ENCODE measurements around the gene TEX51.
A peak's percentile ranks its signal among the peaks of the same experiment; 100 is the strongest.

TEX51 gene

DNA sequence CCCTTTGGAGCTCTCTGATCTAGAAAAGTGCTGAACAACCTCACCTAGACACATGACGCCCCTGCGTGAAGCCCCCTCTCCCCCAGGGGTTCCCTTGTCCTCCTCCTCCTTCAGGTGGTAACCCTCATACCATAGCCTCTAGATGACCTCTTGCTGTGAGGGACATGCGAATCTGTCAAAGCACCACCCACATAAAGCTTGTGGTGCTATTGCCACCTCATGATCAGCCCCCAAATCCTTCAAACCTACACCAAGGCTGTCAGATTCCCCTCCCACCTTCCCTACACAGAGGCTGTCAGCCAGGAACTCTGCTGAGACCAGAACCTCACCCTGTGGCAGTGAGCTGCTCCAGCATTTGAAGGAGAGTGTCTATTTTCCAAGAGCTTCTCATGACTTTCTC, 43.1 kb upstream of the TEX51 start:
- no peaks in the 10 kb centered on the region for H3K4me1 ChIP-seq (ENCODE audit: control insufficient read depth, insufficient read depth, low read length)

DNA sequence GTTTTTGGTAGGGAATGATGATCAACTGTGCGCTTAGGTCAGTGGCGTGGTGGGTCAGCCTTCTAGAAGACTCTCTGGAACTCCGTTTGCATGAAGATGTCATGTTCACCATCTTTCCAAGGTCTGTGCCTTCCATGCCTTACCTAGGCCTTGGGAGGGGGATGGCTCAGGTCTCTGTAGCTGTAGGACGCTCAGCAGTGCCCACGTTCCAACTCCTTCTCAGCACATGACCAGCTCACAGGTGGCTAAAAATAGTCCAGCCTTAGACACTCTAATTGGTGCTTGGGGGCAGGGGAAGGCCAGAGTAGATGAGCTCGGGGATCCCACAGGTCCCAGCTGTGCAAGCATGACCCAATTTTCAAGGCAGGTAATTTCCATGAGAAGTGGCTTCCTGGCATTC, 42.3 kb upstream of the TEX51 start:
- H3K36me3 ChIP-seq (ENCODE audit: control insufficient read depth in 2 of 2, insufficient read depth in 1 of 2, low read length in 2 of 2) = no peaks in the 10 kb centered on the region
- no peaks in the 10 kb centered on the region for H3K9me3 ChIP-seq (ENCODE audit: control insufficient read depth, insufficient read depth, low read depth, low read length)
- ChIA-PET POLR2A (no interaction called here), CTCF (no interaction called here)
- no peak overlapping the region for H3K27ac ChIP-seq (ENCODE audit: extremely low read depth, low read depth, low read length)
- no peak for TF ChIP-seq ZNF37A (tag by site-specific recombination; IDR thresholded peaks at IDR 0.05)
- no peak for TF ChIP-seq KLF8 (tag by site-specific recombination; IDR thresholded peaks at IDR 0.05)
- no peak for TF ChIP-seq ZNF433 (tag by site-specific recombination; IDR thresholded peaks at IDR 0.05; ENCODE audit: low read depth)
- TF ChIP-seq, protein P1, sequence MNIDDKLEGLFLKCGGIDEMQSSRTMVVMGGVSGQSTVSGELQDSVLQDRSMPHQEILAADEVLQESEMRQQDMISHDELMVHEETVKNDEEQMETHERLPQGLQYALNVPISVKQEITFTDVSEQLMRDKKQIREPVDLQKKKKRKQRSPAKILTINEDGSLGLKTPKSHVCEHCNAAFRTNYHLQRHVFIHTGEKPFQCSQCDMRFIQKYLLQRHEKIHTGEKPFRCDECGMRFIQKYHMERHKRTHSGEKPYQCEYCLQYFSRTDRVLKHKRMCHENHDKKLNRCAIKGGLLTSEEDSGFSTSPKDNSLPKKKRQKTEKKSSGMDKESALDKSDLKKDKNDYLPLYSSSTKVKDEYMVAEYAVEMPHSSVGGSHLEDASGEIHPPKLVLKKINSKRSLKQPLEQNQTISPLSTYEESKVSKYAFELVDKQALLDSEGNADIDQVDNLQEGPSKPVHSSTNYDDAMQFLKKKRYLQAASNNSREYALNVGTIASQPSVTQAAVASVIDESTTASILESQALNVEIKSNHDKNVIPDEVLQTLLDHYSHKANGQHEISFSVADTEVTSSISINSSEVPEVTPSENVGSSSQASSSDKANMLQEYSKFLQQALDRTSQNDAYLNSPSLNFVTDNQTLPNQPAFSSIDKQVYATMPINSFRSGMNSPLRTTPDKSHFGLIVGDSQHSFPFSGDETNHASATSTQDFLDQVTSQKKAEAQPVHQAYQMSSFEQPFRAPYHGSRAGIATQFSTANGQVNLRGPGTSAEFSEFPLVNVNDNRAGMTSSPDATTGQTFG (tag by site-specific recombination; IDR thresholded peaks at IDR 0.05; ENCODE audit: borderline replicate concordance) = no peak
- H3K4me3 ChIP-seq (ENCODE audit: low read depth, low read length) = no peak overlapping the region
- H3K4me1 ChIP-seq (ENCODE audit: control insufficient read depth, insufficient read depth, low read length) = no peaks in the 10 kb centered on the region

More for the DNA sequence above, 43.1 kb upstream of the TEX51 start:
- ChIA-PET POLR2A (no interaction called here), CTCF (interaction anchor here (1.4 kb wide), 1 partner anchor 9 kb away, joined by 3 read pairs; no protein-coding TSS in a partner anchor)
- TF ChIP-seq BCL11B (tag by site-specific recombination; IDR thresholded peaks at IDR 0.05; ENCODE audit: low read depth) (no peak), ZNF548 (tag by site-specific recombination; IDR thresholded peaks at IDR 0.05) (no peak), ZFHX2 (tag by site-specific recombination; conservative IDR thresholded peaks at IDR 0.05) (peak; percentile 38; the same call in 1 of the 2 replicates), ZNF239 (tag by site-specific recombination; IDR thresholded peaks at IDR 0.05) (no peak), ZNF558 (tag by site-specific recombination; IDR thresholded peaks at IDR 0.05) (no peak), EGR2 (tag by site-specific recombination; IDR thresholded peaks at IDR 0.05; ENCODE audit: low read depth) (peak; percentile 72)
- TF ChIP-seq, protein P1 (tag by site-specific recombination; IDR thresholded peaks at IDR 0.05; ENCODE audit: borderline replicate concordance) = no peak
- TF ChIP-seq, protein P2, sequence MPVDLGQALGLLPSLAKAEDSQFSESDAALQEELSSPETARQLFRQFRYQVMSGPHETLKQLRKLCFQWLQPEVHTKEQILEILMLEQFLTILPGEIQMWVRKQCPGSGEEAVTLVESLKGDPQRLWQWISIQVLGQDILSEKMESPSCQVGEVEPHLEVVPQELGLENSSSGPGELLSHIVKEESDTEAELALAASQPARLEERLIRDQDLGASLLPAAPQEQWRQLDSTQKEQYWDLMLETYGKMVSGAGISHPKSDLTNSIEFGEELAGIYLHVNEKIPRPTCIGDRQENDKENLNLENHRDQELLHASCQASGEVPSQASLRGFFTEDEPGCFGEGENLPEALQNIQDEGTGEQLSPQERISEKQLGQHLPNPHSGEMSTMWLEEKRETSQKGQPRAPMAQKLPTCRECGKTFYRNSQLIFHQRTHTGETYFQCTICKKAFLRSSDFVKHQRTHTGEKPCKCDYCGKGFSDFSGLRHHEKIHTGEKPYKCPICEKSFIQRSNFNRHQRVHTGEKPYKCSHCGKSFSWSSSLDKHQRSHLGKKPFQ (tag by site-specific recombination; IDR thresholded peaks at IDR 0.05) = no peak
- Histone ChIP-seq H3K9me3 (ENCODE audit: control insufficient read depth, insufficient read depth, low read depth, low read length) (no peaks in the 10 kb centered on the region), H3K27ac (ENCODE audit: extremely low read depth, low read depth, low read length) (no peak overlapping the region), H3K4me3 (ENCODE audit: low read depth, low read length) (no peak overlapping the region), H3K36me3 (ENCODE audit: control insufficient read depth in 2 of 2, insufficient read depth in 1 of 2, low read length in 2 of 2) (no peaks in the 10 kb centered on the region)

DNA sequence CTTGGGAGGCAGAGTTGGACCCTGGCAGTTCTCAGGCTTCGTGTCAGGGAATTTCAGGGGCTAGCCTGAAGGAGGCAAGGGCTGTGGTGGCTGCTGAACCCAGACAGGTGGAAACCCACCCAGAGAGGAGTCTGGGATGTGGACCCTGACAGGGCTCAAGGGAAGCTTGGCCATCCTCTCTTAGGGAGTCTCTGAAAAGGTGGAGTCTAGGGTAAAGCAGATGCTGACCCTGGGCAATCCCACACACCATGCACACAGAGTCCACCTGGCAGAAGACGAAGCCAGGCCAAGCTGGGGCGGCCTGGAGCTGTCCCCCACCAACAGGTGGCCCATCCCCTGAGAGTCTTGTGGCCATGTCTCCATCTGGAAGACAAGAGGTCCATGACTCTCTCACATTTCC, 41.2 kb upstream of the TEX51 start:
- ChIA-PET CTCF (no interaction called here), POLR2A (no interaction called here)
- Histone ChIP-seq H3K27ac (ENCODE audit: extremely low read depth, low read depth, low read length) (no peak overlapping the region), H3K4me1 (ENCODE audit: control insufficient read depth, insufficient read depth, low read length) (no peaks in the 10 kb centered on the region), H3K9me3 (ENCODE audit: control insufficient read depth, insufficient read depth, low read depth, low read length) (no peaks in the 10 kb centered on the region), H3K36me3 (ENCODE audit: control insufficient read depth in 2 of 2, insufficient read depth in 1 of 2, low read length in 2 of 2) (no peaks in the 10 kb centered on the region), H3K4me3 (ENCODE audit: low read depth, low read length) (no peak overlapping the region)
- TF ChIP-seq ZNF837 (tag by site-specific recombination; IDR thresholded peaks at IDR 0.05) (no peak), ZNF366 (tag by site-specific recombination; conservative IDR thresholded peaks at IDR 0.05) (no peak), ZBTB48 (tag by site-specific recombination; IDR thresholded peaks at IDR 0.05) (no peak), ZNF394 (tag by site-specific recombination; IDR thresholded peaks at IDR 0.05; ENCODE audit: borderline replicate concordance) (no peak), ZNF146 (tag by site-specific recombination; IDR thresholded peaks at IDR 0.05) (no peak), ZNF830 (tag by site-specific recombination; IDR thresholded peaks at IDR 0.05; ENCODE audit: low read depth) (no peak), HOXA7 (CRISPR knock-in tag; IDR thresholded peaks at IDR 0.05; ENCODE audit: borderline replicate concordance) (no peak), ZNF175 (tag by site-specific recombination; IDR thresholded peaks at IDR 0.05) (no peak), ZNF169 (tag by site-specific recombination; IDR thresholded peaks at IDR 0.05) (no peak), ZBTB44 (tag by site-specific recombination; IDR thresholded peaks at IDR 0.05) (no peak)
- TF ChIP-seq, protein P3, sequence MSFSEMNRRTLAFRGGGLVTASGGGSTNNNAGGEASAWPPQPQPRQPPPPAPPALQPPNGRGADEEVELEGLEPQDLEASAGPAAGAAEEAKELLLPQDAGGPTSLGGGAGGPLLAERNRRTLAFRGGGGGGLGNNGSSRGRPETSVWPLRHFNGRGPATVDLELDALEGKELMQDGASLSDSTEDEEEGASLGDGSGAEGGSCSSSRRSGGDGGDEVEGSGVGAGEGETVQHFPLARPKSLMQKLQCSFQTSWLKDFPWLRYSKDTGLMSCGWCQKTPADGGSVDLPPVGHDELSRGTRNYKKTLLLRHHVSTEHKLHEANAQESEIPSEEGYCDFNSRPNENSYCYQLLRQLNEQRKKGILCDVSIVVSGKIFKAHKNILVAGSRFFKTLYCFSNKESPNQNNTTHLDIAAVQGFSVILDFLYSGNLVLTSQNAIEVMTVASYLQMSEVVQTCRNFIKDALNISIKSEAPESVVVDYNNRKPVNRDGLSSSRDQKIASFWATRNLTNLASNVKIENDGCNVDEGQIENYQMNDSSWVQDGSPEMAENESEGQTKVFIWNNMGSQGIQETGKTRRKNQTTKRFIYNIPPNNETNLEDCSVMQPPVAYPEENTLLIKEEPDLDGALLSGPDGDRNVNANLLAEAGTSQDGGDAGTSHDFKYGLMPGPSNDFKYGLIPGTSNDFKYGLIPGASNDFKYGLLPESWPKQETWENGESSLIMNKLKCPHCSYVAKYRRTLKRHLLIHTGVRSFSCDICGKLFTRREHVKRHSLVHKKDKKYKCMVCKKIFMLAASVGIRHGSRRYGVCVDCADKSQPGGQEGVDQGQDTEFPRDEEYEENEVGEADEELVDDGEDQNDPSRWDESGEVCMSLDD (tag by site-specific recombination; IDR thresholded peaks at IDR 0.05) = no peak

All from HEK293 (cell line).